HG03342 (cell line): ENCODE data around the gene ZNF592.
"Not testable (repeated sequence)": the region's sequence is repeated elsewhere in the genome, so short reads cannot be mapped to it uniquely, and the experiment has no call there.

Experiments
- ATAC-seq: cut with Tn5 transposase; IDR thresholded peaks from one replicate; pipeline ENCODE4 v1.9.1; 2021; ENCODE audit warnings: mild to moderate bottlenecking, moderate library complexity; ENCODE audit not compliant: unreplicated experiment

ZNF592 gene

DNA sequence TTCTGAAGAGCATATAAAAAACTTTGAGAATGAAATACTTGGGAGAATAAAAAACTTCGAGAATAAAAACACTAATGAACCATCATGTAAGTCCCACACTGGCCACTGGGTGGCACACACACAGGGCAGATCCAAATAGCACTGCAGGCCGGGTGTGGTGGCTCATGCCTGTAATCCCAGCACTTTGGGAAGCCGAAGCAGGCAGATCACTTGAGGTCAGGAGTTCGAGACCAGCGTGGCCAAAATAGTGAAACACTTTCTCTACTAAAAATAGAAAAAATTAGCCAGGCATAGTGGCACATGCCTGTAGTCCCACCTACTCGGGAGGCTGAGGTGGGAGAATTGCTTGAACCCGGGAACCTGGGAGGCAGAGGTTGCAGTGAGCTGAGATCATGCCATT is 97.2 kb downstream of the ZNF592 start:
- ATAC-seq: not testable (repeated sequence)

DNA sequence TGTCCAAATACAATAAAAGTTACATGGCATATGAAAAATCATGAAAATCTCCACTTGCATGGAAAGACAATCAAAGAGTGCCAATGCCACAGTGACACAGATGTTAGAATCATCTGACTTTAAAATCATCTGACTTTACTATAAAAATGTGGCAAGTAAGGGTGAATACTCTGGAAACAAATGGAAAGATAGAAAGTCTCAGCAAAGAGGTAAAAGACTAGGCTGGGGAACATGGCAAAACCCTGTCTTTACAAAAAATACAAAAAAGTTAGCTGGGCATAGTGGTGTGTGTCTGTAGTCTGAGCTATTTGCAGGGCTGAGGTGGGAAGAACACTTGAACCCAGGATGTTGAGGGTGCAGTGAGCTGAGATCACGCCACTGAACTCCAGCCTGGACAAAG is 97.9 kb downstream of the ZNF592 start:
- ATAC-seq: no peak

DNA sequence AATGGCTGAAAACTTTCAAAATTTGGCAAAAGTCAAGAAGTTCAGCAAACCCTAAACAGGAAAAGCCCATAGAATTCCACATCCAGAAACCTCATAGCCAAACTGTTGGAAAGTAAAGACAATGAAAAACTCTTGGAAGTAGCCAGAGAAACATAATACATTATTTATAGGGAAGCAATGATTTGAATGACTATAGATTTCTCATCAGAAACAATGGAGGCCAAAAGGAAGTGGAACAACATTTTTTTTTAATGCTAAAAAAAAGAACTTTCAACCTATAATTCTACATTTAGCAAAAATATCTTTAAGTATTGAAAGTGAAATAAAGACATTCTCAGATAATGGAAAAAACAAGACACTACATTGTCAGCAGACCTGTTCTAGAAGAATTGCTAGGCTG is 99.0 kb downstream of the ZNF592 start:
- ATAC-seq: no peak

DNA sequence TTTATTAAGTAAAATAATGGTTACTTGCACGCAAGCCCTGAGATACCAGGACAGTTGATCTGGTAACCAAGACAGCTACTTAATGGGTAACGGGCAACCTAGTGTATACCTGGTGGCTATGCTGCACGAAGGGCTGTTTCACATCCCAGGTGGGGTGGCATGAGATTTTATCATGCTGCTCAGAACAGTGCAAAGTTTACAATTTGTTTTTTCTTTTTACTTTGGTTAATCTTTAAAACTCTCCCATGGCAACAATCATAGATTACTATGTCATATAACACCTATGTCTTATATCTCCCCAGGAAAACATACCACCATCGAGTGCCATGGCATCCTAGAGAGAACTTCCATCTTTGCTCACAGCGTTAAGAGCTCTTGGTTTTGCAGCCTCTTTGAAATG is 103.8 kb downstream of the ZNF592 start:
- no peak for ATAC-seq

DNA sequence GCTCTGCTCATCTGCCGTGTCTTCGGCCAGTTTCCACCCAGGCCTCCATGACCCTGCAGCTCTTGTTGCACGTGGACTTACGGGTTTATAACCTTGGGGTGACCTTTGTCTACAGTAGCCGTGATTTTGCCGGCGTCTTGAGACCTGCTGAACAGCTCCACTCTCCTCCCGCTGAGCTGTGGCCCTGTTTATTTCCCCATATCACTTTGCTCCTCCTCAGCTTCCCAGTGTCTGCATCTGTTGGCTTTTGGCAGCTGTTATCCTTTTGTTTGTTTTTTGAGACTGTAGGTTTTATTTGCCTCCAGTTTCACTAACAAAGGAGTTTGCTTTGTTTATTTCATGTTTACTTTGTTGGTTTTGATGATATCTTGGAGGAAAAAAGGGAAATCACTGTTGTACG is 106.7 kb downstream of the ZNF592 start:
- ATAC-seq: no peak

DNA sequence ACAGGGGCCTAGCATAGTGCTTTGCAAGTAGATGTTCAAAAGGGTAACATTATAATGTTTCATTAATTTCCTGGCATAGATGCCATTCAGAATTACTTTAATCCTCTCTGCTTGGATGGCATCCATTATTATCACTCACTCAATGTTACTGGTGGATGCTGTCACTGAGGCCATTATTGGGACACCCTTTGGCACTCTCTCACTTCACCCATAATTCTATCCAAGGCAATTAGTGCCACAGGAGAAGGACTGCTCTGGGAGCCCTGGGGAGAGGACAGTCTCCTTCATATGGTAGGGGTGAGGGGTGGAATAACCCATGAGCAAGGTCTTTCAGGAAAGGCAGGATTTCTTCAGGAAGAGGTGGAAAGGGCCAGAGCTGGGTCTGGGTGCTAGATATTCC is 107.4 kb downstream of the ZNF592 start:
- ATAC-seq: no peak
